SU-DHL-6 (cell line): ENCODE data around the gene RECK.

Source experiments
- CTCF ChIP-seq: fragments of 200-600 bp; sonication (generic); IDR thresholded peaks from one replicate; pipeline ENCODE4 v1.5.1; 2017; ENCODE audit warnings: antibody characterized with exemption, mild to moderate bottlenecking, low read length, moderate library complexity; ENCODE audit not compliant: insufficient read depth, poor library complexity, severe bottlenecking
- EZH2phosphoT487 ChIP-seq: fragments of 200-600 bp; sonication (generic), shearing (Covaris generic); conservative IDR thresholded peaks from 2 replicates; pipeline ENCODE4 v1.6.1; 2018; ENCODE audit warnings: mild to moderate bottlenecking, antibody characterized with exemption, low read length, moderate library complexity, mixed read lengths

DNA sequence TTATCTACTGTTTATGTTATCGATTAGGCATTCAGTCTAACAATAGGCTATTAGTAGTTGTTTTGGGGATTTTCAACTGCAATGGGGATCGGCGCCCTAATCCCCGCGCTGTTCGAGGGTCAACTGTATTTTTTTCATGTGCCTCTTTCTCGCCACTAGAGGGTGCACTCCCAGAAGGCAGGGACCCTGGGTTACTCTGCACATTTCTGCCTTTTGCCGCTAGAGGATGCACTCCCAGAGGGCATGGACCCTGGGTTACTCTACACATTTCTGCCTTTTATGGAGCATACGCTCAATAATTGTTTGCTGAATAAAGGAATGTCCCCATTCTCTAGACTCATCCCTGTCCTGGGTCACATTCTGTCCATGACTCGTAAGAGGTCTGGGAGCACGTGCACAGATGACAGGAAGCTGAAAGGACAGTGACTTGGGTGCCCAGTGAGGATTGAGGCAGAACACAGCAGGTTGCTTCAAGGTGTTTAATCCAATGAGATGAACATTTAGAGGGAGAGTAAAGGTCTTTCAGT is 27.9 kb upstream of the RECK start:
- TF ChIP-seq CTCF = peak; percentile 99
- TF ChIP-seq EZH2phosphoT487 = no peak
